ENCODE results near the gene SLC6A8.

SLC6A8 gene

DNA sequence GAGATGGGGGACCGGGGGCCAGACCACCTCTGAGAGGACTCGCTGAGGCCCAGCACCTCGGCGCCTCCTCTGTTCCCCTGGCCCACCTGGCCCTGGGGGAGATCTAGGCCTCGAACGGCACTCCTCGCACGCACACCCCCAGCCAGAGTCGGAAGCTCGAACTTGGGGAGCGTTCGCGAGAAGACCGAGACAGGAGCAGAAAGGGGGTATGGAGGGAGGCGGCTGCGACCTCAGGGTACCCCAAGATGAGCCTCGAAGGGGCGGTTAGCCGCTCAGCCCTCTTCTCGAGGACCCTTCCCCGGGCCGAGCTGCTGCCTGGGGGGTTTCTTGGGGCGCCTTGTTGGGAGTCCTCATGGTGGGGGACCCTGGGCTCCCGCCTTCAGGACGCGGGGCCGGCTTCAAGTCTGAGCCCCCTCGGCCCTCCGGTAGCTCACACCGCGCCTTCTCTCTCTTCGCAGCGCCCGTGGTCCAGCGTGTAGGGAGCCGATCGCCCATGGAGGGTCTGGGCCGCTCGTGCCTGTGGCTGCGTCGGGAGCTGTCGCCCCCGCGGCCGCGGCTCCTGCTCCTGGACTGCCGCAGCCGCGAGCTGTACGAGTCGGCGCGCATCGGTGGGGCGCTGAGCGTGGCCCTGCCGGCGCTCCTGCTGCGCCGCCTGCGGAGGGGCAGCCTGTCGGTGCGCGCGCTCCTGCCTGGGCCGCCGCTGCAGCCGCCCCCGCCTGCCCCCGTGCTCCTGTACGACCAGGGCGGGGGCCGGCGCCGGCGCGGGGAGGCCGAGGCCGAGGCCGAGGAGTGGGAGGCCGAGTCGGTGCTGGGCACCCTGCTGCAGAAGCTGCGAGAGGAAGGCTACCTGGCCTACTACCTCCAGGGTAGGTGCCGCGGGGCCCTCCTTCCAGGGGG, 40.0 kb upstream of the SLC6A8 start:
- no peak overlapping the region for H3K4me3 ChIP-seq (ENCODE audit: low read length)
- DNase-seq (ENCODE audit: low read depth, low spot score): no peak

DNA sequence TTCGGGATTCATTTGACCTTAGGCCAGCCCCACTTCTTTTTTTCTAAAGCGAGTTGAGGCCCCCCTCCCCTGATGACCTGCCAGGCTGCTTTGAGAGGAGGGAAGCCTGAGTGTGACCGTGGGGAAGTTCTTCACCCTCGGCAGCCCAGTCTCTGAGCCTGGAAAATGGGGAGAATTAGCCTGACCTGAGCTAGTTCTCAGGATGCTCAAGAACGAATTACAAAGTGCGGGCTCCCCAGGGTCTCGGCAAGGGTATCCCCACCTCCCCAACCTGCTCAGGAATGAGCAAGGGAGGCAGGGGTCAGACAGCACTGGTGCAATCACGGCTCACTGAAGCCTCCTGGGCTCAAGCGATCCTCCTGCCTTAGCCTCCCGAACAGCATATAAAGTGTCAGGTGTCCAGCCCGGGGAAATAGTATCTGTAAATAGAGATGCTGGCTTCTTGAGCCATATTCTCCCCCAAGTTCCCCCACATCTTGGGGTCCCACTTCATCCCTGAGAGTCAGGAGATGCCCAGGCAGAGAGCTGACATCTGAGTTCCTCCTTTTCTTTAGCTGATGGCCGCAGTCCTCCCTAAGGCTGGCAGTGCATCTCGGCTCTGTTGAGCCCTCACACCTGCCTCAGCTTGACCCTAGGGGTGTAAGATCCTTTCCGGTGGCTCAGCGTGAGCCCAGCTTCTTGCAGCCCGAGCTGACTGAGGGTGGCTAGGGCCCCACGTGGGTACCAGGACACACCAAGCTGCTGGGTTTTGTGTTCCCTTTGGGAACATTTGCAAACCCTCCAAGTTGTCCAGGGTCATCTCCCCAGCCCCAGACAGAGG, 39.2 kb upstream of the SLC6A8 start:
- H3K4me3 ChIP-seq (ENCODE audit: low read length): no peak overlapping the region
- no peak for DNase-seq (ENCODE audit: low read depth, low spot score)

DNA sequence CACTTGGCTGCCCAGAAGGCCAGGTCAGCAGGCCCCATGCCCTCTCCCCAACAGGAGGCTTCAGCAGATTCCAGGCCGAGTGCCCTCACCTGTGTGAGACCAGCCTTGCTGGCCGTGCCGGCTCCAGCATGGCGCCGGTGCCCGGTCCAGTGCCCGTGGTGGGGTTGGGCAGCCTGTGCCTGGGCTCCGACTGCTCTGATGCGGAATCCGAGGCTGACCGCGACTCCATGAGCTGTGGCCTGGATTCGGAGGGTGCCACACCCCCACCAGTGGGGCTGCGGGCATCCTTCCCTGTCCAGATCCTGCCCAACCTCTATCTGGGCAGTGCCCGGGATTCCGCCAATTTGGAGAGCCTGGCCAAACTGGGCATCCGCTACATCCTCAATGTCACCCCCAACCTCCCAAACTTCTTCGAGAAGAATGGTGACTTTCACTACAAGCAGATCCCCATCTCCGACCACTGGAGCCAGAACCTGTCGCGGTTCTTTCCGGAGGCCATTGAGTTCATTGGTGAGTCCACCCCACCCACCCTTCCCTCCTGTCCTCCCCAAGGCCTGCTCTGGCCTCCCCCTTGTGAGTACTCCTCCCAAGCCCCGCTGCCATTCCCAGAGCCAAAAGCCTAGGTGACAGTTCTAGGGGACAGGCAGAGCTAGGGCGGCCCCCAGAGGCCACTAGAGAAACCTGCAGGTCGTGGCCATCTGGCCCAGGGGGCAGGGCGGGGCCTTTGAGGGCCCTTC, 38.4 kb upstream of the SLC6A8 start:
- no peak overlapping the region for H3K4me3 ChIP-seq (ENCODE audit: low read length)
- no peak for DNase-seq (ENCODE audit: low read depth, low spot score)

DNA sequence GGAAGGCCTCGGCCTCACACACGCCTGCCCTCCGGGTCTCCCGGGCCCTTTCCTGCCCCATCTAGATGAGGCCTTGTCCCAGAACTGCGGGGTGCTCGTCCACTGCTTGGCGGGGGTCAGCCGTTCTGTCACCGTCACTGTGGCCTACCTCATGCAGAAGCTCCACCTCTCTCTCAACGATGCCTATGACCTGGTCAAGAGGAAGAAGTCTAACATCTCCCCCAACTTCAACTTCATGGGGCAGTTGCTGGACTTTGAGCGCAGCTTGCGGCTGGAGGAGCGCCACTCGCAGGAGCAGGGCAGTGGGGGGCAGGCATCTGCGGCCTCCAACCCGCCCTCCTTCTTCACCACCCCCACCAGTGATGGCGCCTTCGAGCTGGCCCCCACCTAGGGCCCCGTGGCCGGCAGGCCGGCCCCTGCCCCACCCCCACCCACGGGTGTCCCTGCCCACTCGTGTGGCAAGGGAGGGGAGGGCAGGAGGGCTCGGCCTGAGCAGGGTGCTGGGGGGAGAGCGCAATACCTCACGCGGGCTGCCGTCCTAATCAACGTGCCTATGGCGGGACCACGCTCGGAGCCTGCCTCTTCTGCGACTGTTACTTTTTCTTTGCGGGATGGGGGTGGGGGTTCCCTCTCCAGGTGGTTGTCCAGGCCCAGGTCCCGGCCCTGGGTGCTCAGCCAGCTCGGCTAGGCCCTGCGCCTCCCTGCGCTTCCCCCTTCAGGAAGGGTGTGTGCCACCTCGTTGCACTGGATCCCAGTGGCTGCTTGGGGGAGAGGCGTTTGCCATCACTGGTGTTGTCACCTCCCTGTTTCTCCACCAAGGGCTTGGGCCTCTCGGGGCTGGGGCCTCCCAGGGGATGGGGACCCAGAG, 37.6 kb upstream of the SLC6A8 start:
- DNase-seq (ENCODE audit: low read depth, low spot score): no peak
- H3K4me3 ChIP-seq (ENCODE audit: low read length): no peak overlapping the region

DNA sequence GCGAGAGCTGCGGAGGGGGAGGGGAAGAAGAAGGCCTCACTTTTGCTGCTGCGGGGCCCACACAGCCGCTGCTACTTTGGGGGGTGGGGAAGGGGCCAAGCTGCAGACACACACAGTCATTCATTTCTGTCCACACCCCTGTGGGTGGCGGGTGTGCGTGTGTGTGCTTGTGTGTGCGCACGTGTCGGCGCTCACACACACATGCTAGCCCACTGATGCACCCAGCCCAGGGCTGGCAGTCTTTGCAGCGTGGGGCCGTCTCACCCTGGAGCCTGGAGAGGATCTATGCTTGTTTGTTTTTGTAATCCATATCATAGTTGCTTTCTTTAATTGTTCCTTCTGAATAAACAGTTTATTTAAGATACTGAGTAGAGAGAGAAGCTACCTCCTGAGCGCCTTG, 36.8 kb upstream of the SLC6A8 start:
- H3K4me3 ChIP-seq (ENCODE audit: low read length): no peak overlapping the region
- no peak for DNase-seq (ENCODE audit: low read depth, low spot score)

DNA sequence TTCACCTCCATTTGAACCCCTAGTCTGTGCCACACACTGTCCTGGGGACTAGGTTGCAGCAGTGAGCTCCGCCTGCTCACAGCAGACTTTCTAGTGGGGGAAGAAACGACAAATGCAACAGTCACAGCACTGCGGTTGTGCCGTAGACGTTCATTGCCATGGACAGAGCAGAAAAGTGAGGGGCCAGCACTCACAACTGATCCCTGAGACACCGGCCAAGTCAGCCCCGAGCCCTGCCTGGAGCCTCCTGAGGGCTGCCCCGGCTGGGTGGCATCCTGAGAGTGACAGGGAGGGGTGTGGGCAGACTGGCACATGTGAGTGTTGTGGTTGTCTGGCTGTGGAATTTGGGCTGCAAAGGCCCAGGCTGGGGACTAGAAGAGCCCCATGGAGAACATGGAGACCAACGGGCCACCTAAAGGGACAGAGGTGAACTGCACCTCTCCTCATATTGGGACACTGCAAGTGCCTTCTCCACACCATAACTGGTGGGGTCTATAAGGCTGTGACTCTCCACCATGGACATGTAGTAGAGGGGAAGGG, 36.1 kb upstream of the SLC6A8 start:
- no peak overlapping the region for H3K4me3 ChIP-seq (ENCODE audit: low read length)
- DNase-seq (ENCODE audit: low read depth, low spot score): no peak

DNA sequence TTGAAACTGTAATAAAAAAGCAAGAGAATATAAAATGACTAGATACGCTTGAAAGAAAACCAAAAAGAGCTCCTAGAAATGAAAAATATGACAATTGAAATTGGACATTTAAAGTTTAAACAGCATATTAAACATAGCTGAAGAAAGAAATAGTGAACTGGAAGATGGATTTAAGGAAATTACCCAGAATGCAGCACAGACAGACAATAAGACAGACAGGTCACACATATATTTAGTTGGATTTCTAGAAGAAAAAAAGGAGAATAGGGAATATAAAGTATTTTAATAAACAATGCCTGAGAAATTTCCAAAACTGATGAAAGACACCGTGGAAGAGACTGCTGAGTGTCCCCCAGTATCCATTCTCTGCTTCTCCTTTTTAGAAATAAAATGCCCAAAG, 34.2 kb upstream of the SLC6A8 start:
- no peak overlapping the region for H3K4me3 ChIP-seq (ENCODE audit: low read length)
- no peak for DNase-seq (ENCODE audit: low read depth, low spot score)

DNA sequence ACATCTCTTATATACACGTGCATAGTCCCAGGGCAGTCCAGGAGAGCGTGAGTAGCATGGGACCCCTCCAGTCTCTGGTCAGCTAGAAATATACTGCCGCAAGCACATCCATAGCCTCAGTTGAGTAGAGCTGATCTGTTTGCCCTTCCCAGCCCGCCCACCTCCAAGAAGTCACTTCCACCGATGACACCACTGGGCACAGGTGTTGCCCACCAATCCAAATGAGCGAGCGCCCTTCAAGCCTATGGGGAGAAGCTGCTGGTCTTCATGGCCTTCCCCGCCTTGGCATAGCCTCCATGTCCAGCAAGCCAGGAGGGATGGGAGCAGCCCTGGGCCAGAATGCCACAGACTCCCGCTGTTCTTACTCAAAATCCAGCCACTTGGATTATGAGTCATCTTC, 30.6 kb upstream of the SLC6A8 start:
- DNase-seq (ENCODE audit: low read depth, low spot score): no peak
- no peak overlapping the region for H3K4me3 ChIP-seq (ENCODE audit: low read length)

DNA sequence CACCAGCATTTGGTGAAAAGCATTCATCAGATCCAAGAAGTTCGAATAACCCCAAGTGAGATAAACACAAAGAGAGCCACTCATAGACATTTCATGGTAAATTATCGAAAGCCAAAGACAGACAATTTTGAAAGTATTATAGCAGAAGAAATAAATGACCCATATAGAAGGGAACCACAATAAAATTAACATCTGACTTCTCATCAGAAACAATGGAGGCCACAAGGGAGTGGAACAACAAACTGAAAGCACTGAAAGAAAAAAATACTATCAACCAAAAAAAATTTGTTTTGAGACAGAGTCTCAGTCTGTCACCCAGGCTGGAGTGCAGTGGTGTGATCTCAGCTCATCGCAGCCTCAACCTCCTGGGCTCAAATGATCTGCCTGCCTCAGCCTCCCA, 28.5 kb upstream of the SLC6A8 start:
- DNase-seq (ENCODE audit: low read depth, low spot score): no peak
- H3K4me3 ChIP-seq (ENCODE audit: low read length): no peak overlapping the region

DNA sequence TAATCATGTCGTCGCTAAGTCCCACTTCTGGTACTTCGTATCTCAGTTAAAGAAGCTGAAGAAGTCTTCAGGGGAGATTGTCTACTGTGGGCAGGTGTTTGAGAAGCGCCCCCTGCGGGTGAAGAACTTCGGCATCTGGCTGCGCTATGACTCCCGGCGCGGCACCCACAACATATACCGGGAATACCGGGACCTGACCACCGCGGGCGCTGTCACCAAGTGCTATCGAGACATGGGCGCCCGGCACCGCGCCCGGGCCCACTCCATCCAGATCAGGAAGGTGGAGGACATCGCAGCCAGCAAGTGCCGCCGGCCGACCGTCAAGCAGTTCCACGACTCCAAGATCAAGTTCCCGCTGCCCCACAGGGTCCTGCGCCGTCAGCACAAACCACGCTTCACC, 25.5 kb upstream of the SLC6A8 start:
- peak overlapping the region; percentile 13; the same call in 1 of the 2 replicates for H3K4me3 ChIP-seq (ENCODE audit: low read length)
- DNase-seq (ENCODE audit: low read depth, low spot score): no peak

DNA sequence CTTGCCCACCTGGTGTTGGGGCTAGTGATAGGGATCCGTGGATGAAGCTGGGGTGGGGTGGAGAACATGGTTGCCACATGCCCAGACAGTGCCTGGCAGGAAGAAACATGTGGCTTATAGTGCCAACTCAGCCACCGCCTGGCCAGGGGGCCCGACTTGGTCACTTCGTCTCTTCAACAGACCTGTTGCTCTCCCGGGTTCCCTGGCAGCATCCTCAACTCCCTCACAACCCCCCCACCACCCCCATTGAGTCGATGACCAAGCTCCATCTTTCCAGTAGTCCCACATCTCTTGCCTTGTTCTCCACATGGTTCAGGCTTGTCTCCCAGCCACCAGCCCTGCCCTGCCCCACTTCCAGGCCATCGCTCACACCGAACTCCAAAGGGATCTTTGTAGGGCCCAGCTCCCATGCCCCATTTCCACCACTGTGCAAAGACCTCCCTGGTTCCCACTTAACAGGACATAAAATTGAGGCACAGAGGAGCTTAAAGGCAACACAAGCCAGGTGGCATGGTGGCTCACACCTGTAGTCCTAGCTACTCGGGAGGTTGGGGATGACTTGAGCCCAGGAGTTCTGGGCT, 21.9 kb upstream of the SLC6A8 start:
- no peak for DNase-seq (ENCODE audit: low read depth, low spot score)
- no peak overlapping the region for H3K4me3 ChIP-seq (ENCODE audit: low read length)

DNA sequence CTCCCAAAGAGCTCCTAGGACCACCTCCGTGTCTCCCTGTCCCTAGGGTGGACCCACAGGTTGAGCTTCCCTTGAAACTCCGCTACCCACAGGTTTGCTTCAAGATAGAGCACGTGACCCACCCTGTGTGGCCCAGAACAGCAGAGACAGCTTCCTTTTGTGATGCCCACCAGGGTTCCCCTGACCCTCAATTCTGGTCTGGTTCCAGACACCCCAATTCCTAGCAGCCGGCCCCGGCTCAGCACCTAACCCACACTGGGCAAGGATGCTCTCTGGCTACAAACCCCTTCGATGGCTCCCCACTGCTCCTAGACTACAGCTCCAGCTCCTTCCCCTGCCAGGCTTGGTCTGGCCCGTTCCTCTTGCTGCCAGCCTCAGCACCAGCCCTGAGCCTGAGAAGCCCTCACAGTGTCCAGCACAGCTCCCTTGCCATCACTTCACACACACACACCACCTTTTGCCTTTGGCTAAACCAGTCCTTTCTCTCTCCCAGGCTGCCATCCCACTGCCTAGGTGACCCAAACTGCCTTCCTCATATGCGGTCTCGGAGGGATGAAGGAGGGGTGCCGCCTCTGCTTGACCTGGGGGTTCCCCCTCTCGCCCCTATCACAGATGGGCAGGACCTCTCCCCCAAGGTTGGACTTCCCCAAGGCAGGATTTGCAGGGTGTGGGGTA, 20.3 kb upstream of the SLC6A8 start:
- H3K4me3 ChIP-seq (ENCODE audit: low read length): no peak overlapping the region
- no peak for DNase-seq (ENCODE audit: low read depth, low spot score)

DNA sequence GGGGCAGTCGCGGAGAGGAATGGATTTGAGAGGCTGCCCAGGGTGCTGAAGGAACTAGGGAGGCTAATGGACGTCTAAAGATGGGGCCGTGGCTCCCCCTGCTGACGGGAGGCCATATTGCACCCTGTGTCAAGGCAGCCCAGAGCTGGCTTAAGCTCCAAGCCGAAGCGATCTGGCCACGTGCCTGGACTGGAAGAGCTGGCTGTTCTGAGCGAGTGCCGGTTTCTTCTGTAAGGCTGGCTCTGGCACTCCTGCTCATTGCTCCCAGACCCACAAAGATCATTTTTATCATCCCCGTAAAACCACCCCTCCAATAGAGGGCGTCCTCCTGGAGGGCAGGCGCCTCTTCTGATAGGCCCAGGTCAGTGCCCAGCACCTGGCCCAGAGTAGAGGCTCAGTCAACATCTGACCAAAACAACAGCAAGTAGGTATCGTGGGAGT, 19.8 kb upstream of the SLC6A8 start:
- H3K4me3 ChIP-seq (ENCODE audit: low read length): no peak overlapping the region

DNA sequence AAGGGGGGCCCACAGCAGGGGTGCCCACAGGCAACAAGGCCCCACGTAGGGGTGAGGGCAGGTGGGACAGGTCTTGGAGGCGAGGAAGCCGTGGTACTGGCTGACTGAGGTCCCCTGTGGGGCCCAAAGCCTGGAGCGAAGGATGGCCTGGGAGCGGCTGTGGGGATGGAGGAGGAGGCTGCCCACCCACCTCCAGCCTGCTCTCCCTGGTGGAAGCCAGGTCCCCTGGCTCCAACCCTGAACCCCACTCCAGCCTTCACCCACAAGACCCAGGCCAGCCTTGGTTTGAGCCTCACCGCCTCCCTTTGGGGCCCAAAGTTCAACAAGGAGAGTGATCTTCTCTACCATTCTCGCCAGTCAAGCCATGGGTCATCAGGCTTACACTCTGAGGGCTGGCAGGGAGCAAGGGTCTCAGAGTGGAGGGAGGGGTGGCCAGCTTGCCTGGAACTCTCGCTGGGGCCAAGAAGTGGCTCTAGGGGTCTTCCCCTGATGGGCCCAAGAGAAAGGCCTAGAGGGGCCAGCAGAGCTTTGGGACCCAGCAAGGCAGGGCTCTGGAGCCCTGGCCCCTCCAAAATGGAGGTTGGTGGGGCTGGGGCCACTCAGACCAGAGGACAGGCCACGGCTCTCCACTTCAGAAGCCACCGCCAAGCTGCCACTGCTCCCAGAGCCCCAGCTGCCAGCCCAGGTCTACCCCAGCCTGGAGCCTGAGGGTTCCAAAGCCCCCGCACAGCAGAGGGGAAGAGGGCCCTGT, 19.1 kb upstream of the SLC6A8 start:
- DNase-seq (ENCODE audit: low read depth, low spot score): no peak

More for the DNA sequence above, 19.8 kb upstream of the SLC6A8 start:
- peak; percentile 39 for DNase-seq (ENCODE audit: low read depth, low spot score)

DNA sequence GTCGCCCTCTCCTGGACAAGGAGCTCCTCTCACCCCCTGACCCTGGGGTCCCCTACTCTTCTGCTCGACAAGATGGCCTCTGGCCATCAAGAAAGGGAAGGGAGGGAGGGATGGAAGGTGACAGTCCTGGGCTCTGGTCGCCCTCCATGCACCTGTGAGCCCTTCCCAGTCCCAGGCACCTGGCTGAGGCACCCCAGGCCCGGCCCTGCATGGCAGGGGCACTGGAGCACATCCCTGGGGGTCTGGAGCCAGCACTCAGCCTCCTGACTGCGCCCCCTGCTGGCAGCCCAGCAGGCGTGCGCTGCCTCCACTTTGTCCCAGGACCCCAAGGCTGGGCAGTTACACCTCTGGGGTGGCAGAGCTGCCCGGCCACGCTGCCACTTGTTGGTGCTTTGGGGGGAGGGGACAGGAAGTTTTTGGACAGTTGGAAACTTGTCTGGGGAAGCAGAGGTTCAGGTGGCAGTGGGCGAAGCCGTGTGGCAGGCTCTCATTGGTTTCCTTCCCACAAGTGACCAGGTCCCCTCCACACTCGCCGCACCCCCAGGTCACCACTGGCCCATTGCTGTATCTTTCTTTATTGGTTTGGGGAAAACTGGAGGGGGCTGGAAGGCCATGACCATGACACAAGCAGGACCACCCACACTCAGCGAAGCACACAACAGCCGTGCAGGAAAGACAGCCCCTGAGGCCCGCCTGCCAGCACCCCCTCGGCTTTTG, 18.4 kb upstream of the SLC6A8 start:
- DNase-seq (ENCODE audit: low read depth, low spot score): peak; percentile 20
- no peak overlapping the region for H3K4me3 ChIP-seq (ENCODE audit: low read length)

More for the DNA sequence above, 19.1 kb upstream of the SLC6A8 start:
- no peak overlapping the region for H3K4me3 ChIP-seq (ENCODE audit: low read length)
